Measurements from ENCODE around the gene BICDL2.

Gene BICDL2

DNA sequence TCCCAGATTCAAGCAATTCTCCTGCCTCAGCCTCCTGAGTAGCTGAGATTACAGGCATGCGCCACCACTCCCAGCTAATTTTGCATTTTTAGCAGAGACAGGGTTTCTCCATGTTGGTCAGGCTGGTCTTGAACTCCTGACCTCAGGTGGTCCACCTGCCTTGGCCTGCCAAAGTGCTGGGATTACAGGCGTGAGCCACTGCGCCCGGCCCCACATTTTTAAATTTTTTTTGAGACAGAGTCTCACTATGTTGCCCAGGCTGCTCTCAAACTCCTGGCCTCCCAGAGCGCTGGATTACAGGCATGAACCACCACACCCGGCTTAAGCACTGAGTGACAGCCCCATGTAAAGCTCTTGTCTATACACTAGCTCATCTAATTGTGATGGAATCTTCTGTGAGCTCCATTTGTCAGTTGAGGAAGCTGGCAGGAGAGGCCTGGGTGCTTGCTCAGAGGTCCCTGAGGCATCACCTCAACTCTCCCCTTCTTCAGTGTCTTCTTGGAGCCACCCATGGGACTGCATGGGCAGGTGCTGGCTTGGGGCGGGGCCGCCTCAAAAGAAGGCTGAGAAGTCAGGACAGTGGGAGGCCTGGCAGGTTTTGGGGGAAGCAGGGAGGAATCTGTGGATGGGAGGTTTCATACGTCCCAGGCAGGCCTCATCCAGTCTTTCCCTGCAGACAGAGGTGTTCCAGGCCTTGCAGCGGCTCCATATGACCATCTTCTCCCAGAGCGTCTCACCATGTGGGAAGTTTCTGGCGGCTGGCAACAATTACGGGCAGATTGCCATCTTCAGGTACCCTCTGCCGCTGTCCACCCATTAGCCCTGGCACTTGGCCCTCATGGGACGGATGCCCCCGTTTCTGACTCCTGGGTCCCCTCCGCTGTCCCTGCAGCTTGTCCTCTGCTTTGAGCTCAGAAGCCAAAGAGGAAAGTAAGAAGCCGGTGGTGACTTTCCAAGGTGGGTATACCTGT is 11.4 kb downstream of the BICDL2 start:
- no peak for DNase-seq (ENCODE audit: low spot score)

DNA sequence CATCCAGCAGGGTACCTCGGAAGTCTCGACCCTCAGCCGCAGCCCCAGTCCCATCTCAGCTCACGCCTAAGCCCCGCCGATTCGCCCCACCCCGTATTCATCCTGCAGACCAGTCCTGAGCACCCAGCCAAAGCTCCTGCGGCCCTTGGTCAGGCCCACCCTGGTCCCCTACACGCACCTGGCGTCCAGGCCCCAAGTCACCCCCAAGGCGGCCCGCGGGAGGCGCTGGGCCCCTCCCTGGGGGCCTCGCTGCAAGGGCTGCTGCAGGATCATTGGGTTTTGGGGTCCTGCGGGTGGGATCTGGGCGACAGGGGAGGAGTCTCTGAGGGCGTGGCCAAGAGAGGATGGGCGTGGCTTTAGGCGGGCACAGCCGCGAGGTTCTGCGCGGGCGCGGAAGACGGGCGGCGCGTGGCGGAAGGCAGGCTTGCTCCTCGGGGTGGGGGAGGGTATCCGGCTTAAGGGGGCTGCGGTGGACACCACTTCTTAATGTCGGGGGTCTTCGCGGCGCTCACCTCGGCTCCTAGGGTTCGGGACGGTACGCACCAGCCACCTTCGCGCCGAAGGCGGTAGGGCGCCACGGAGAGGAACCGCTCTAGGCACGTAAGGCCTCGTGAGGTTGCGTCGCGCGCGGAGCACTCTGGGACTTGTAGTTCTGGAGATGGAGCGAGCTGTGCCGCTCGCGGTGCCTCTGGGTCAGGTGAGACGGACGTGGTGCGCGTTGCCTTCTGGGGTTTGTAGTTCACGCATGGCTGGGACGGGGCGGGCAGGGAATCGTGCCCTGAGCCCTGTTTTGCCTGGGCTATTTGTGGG is 12.9 kb downstream of the BICDL2 start, which contains the start of the genes HCFC1R1 and THOC6:
HCFC1R1 (minus strand) TSS at position 274 of the 810 bp plus-strand sequence; CDS start at position 273, 1 bp downstream.
THOC6 (plus strand) TSS at position 367 of the 810 bp plus-strand sequence; CDS start at position 659, 292 bp downstream.
- DNase-seq (ENCODE audit: low spot score), result peak; percentile 99

DNA sequence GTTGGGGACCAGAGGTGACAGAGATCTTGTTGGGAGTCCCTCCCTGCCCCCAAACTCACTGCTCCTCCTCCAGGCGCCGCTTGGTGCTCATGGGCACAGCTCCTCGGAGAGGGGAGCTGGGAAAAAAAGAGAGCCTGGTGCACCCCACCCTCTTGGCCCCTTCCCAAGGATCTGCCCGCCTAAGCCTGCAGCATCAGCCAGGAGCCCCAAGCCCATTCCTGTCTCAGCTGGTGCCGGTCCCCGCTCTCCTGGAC is 13.4 kb downstream of the BICDL2 start:
- no peak for DNase-seq (ENCODE audit: low spot score)

DNA sequence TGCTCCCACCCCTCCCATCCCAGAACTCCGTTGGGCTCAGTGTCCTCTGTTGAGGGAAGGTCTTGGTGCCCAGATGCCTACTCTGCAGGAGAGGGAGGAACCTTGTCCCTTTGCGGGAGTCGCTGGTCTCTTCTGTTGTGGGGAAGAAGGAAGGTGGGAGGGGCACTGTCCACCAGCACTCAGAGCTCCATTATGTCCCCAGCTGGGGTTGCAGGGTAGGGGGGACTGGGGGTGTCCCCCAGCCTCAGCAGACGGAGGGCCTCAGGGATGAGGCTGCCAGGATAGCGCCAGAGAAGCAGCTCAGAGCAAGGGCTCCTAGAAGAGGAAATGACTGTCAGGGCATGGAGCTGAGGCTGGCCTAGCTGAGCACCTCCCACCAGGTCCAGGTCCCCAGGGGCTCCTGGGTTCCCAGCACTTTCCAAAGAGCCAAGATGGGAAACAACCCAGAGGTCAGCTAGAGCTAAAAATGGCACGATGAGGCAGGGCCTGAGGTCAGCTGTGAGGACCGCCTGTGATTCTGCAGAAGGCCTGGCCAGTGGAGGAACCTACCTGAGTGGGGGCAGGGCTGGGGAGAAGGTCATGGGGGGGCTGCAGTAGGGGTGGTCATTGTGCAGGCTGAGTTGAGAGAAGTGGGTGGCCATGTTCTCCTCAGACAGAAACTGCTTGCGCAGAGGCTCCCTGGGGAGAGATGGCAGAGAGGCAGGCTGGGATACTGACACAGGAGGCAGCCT is 13.9 kb downstream of the BICDL2 start:
- DNase-seq (ENCODE audit: low spot score), result peak; percentile 57

DNA sequence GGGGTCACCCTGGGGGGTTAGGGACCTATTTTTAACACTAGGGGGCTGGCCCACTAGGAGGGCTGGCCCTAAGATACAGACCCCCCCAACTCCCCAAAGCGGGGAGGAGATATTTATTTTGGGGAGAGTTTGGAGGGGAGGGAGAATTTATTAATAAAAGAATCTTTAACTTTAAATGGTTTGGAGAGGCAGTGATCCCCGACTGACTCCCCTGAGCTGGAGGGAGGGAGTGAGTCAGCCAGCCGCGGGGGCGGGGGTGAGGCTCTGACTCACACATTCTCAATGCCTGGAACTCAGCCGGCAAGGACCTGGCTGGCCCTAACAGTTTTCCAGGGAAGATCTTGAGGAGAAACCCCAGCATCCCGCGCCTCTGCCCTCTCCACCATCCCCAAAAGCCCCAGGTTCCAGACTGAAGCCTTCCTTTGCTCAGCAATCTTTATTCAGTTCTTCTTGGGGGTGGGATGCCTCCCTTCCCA is 14.5 kb downstream of the BICDL2 start:
- DNase-seq (ENCODE audit: low spot score), result no peak

DNA sequence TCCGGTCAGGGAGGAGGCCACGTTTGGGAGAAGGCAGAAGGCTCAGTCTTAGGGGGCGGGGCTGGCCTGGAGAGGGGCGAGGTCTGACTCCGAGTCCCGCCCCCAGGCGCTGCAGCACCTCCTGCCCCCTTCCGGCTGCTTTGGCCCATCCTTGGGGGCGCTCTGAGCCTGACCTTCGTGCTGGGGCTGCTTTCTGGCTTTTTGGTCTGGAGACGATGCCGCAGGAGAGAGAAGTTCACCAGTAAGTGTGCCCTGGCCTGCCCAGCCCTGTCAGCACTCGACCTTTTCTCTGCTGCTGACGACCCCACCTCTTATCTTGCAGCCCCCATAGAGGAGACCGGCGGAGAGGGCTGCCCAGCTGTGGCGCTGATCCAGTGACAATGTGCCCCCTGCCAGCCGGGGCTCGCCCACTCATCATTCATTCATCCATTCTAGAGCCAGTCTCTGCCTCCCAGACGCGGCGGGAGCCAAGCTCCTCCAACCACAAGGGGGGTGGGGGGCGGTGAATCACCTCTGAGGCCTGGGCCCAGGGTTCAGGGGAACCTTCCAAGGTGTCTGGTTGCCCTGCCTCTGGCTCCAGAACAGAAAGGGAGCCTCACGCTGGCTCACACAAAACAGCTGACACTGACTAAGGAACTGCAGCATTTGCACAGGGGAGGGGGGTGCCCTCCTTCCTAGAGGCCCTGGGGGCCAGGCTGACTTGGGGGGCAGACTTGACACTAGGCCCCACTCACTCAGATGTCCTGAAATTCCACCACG is 15.1 kb downstream of the BICDL2 start:
- DNase-seq (ENCODE audit: low spot score), result peak; percentile 80

DNA sequence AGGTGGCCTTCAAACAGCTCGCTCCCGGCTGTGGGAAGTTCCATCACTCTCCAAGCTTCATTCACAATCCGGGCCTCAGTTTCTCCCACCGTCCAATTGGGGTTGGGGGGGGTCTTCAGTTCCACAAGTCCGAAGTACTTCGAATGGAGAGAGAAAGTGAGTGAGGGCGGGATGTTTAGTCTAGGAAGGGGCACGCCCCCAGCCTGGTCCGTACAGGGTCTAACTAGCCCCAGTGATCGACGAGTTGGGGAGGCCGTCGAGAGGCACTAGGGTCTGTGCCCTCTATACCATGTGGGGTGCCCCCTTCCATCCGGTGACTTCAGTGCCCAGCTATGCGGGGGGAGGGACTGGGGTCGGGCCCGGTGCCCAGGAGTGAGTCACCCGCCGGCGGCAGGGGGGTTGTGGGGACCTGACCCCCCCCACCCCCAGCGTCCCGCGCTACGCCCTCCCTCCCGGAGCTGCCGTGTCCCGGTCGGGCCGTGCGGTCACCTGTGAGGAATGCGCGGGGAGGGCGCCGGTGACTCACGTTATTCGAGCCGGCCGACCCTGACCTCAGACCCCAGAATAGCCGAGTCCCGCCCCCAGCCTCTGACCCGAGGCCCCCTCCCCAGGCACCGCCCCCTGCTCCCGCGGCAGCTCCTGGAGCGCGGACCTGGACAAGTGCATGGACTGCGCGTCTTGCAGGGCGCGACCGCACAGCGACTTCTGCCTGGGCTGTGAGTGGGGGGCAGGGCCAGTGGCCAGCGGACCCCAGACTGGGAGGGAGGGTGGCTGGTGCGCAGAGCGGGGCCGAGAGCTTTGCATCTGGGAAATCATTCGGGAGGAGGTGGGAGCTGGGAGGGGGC is 15.9 kb downstream of the BICDL2 start:
- DNase-seq (ENCODE audit: low spot score), result no peak

DNA sequence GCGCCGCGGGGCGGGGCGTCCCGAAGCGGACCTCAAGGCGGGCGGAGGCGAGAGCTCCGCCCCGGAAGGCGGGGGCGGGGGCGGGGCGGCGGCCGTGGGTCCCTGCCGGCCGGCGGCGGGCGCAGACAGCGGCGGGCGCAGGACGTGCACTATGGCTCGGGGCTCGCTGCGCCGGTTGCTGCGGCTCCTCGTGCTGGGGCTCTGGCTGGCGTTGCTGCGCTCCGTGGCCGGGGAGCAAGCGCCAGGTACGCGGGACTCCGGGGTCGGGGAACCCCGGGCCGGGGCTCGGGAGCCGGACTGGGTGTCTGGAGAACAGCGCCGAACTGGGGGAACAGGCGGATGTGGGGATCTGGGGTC is 16.5 kb downstream of the BICDL2 start, which contains the start of gene TNFRSF12A:
TNFRSF12A (plus strand) TSS at position 122 of the 357 bp plus-strand sequence; CDS start at position 152, 30 bp downstream.
- peak; percentile 63 for DNase-seq (ENCODE audit: low spot score)

DNA sequence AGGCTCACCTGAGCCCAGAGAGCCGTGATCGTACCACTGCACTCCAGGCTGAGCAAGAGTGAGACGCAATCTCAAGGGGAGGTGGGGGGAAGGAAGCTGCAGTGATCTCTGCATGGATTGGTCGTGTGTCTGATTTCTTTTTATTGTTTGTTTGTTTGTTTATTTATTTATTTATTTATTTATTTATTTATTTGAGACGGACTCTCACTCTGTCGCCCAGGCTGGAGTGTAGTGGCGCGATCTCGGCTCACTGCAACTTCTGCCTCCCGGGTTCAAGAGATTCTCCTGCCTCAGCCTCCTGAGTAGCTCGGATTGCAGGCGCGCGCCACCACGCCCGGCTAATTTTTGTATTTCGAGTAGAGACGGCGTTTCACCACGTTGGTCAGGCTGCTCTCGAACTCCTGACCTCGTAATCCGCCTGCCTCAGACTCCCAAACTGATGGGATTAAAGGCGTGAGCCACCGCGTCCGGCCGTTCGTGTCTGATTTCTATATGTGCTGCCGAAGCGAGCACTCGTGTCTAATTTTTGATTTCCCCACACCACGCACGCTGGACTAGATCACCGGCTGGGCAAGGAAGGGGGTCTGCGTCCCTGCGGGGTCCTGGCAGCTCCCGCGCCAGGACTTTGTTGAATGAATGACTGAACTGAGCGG is 17.0 kb downstream of the BICDL2 start:
- DNase-seq (ENCODE audit: low spot score), result no peak

DNA sequence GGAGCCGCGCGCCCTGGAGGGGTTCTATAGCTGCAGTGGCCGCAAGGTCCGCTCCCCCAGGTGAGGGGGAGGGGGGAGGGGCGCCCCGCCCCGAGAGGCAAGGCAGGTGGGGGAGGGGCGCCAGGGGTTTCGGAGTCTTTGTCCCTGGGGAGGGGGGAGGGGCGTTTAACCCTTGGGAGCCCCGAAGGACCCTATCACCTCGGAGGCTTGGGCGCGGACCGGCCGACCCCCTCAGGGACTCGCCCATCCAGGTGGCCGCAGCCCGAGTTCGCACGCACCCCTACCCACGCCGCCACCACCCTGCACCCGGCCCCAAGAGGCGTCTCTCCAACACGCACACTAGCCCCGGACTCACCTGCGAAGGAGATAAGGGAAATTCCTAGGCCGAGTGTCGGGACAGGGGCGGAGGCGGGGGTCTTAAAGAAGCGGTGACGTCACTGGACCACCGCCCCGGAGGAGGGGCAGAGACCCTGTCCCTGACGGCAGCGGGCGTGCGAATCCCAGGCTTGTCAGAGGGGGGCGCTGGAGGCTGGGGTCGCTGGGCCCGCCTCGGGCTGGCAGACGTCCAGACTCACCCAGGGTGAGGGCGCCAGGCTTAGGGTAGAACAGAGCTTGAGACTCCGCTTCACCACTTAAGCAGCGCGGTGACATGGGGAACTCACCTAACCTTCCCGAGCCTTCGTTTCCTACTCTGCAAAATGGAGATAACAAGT is 18.8 kb downstream of the BICDL2 start, which contains the start of gene CLDN6:
CLDN6 (minus strand) TSS at position 390 of the 713 bp plus-strand sequence. CDS start 2,162 bp downstream, outside the sequence.
- DNase-seq (ENCODE audit: low spot score), result no peak

DNA sequence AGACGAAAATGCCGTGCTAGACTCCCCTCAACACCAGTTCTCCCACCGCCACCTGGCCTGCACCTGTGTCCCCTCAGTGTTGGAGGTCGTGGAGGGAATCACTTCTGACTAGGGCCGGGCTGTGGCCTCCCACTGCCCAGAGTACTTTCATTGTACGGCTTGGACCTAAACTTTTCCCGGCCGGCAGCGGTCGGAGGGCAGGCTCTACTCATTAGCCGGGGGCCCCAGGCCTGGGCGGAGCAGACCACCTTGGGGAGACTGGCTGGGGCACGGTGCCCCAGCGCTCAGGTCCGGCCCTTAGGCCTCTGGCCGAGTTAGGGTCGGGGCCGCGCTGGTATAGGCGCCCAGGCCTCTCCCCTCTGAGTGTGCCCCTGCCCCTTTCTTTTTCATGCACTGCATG is 19.4 kb downstream of the BICDL2 start:
- DNase-seq (ENCODE audit: low spot score), result no peak

DNA sequence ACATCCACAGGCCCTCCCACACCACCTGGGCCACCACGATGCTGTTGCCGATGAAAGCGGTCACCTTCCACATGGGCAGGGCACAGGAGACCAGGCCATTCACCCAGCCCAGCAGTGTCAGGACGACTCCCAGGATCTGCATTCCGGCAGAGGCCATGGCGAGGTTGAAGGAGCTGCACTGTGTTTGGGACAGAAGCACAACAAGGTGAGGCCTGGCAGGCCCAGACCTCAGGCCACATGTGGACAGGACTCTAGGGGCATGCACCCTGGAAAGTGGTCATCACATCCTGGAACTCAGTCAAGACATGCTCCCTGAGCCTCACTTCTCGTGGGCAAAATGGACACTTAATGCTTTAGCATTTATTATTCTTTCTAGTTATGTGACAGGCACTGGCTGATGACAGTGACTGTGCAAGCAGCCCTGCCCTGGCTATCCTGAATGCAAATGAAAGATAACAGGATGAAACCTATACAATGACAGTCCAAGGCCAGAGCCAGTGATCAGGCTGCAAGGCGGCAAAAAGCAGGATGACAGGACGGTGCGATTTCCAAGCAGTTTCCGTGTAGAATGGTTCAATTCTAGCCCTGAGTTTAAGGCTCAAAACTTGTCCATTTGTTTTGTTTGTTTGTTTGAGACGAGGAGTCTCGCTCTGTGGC is 20.8 kb downstream of the BICDL2 start:
- no peak for DNase-seq (ENCODE audit: low spot score)

DNA sequence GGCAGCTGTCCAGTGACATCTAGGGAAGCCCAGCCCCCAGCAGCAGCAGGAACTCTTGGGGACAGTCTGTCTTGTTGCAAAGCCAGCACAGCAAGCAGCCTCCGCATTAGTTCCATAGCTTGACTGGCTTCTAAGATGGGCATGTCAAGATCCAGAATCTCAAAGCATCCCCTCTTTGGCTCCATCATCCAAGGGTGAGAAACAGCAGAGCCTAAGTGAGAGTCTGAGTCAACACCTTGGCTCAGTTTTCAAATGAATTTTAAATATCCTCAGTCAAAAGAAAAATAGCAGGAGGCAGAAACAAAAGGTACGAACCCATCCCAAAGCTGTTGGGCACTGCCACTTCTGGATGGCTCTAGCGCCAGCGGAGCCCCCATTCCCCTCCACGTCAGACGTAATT is 21.8 kb downstream of the BICDL2 start:
- no peak for DNase-seq (ENCODE audit: low spot score)

DNA sequence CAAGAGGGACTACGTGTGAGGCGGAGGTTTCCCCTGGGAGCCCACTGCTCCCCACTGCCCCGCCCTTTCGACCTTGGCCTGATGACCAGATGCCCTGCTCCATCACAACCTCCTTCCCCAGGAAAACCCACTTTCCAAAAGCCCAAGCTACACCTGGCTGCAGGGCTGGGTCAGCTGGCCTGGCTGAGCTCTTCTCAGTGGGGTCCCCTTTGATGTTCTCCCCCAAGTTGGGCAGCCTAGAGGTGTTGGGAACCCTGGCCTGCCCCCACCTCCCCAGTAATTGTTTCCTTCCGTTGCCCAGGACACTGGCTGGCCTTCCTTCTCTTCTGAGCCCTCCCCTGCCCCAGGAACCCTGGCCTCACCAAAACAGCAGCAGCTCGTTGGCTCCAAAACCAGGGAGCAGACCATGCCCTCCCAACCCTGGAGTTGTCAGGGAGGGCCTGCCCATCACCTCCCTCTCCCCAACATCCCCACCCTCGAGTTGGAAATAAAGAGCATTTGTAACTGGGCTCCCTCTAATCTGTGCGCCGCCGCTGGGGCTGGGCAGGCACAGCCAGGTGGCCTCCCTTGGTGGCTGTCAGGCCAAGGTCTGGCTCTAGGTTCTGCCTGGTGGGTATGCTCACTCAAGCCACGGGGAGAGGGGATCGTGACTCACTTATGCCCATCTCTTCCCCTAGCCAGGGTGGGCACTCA is 22.6 kb downstream of the BICDL2 start:
- DNase-seq (ENCODE audit: low spot score), result no peak

DNA sequence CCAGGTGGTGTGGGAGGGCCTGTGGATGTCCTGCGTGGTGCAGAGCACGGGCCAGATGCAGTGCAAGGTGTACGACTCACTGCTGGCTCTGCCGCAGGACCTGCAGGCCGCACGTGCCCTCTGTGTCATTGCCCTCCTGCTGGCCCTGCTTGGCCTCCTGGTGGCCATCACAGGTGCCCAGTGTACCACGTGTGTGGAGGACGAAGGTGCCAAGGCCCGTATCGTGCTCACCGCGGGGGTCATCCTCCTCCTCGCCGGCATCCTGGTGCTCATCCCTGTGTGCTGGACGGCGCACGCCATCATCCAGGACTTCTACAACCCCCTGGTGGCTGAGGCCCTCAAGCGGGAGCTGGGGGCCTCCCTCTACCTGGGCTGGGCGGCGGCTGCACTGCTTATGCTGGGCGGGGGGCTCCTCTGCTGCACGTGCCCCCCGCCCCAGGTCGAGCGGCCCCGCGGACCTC is 23.2 kb downstream of the BICDL2 start:
- DNase-seq (ENCODE audit: low spot score), result no peak

DNA sequence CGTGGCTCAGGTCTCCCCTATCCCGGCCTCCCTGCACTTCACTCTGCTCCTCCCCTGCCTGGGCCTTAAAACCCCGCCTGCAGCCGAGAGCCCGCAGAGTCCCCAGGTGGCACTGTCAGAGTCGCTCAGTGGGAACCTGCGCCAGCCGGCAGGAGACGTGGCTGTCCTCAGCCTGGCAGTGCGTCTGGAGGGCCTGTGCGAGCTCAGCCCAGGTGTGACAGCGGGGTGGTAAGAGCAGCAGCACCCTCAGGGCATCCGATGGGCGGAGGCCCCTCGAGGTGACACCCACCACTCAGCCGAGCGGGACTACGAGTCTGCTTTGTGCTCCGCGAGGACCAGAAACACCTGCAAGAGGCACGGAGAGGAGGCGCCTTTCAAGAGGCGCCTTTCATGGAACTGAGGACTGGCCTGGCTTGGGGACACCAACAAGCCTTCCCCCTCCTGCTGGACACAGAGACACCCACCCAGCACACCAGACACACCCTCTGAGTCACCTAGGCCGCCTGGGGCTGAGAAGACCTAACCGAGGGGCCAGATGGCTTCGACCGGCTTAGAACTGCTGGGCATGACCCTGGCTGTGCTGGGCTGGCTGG is 23.8 kb downstream of the BICDL2 start, which contains the start of gene CLDN9:
CLDN9 (plus strand) TSS at position 96 of the 593 bp plus-strand sequence; CDS start at position 536, 440 bp downstream.
- DNase-seq (ENCODE audit: low spot score), result no peak

DNA sequence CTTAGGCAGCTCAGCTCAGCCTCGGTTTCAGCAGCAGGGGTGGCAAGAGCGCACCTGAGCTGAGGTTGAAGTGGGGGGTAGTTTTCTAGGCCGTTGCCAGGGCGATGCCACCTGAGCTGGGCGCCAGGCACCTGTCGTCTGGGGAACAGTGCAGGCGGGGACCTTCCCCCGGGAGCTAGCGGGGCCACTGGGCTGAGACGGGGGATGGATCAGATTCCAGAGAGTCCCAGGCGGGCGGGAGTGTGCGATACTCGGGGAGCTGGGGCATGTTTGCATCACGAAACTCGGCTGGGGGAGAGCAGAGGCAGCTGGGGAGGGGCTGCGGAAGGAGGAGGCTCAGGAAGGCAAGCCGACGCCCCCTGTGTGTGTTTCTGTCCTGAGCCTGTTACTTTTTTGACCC is 24.5 kb downstream of the BICDL2 start:
- DNase-seq (ENCODE audit: low spot score), result no peak

All from SK-N-DZ (cell line).